GM06990 (cell line): Measurements from ENCODE around the gene KLHL17.

Source experiments
- DNase-seq: peaks from one replicate; pipeline ENCODE4 v3.0.0-alpha.2; 2011; ENCODE audit not compliant: insufficient read length; ENCODE audit errors: extremely low read depth
- H3K27me3 ChIP-seq: replicated peaks from 2 replicates; pipeline ENCODE4 v1.6.0; 2011; ENCODE audit warnings: low read length; ENCODE audit not compliant: control insufficient read depth, insufficient read depth
- H3K36me3 ChIP-seq: 2 replicates; pipeline ENCODE4 v1.5.1; 2011; ENCODE audit warnings: low read length; ENCODE audit not compliant: control insufficient read depth, insufficient read depth
- H3K4me3 ChIP-seq: replicated peaks from 2 replicates; pipeline ENCODE4 v1.5.1; 2011; ENCODE audit warnings: low read depth, mild to moderate bottlenecking, control low read depth, low read length
- CTCF ChIP-seq: IDR thresholded peaks from 2 replicates; pipeline ENCODE4 v1.5.1; 2011; ENCODE audit warnings: low read length, control low read depth, mild to moderate bottlenecking, inconsistent platforms; ENCODE audit not compliant: insufficient read depth, poor library complexity, severe bottlenecking

Gene KLHL17

GRCh38 chr1:934991-935750 is 25.2 kb upstream of the KLHL17 start:
- TF ChIP-seq CTCF: no peak
- H3K36me3 ChIP-seq: no peaks in the 10 kb centered on the region
- no peak for DNase-seq
- H3K4me3 ChIP-seq: no peak overlapping the region
- no peaks in the 10 kb centered on the region; the same call in 1 of the 2 replicates for H3K27me3 ChIP-seq

GRCh38 chr1:935751-936231 is 24.6 kb upstream of the KLHL17 start:
- Histone ChIP-seq H3K4me3 (no peak overlapping the region), H3K36me3 (no peaks in the 10 kb centered on the region), H3K27me3 (peaks cover 4% of the 10 kb centered on the region; the same call in 1 of the 2 replicates)
- no peak for DNase-seq
- TF ChIP-seq CTCF: no peak

GRCh38 chr1:936348-937264 is 23.8 kb upstream of the KLHL17 start:
- no peaks in the 10 kb centered on the region for H3K36me3 ChIP-seq
- H3K27me3 ChIP-seq: peaks cover 4% of the 10 kb centered on the region; the same call in 1 of the 2 replicates
- no peak overlapping the region for H3K4me3 ChIP-seq
- DNase-seq: no peak
- no peak for TF ChIP-seq CTCF

- Histone ChIP-seq H3K27me3 (peaks cover 4% of the 10 kb centered on the region; the same call in 1 of the 2 replicates), H3K36me3 (no peaks in the 10 kb centered on the region), H3K4me3 (no peak overlapping the region)
- no peak for DNase-seq
- TF ChIP-seq CTCF: no peak
Observed at GRCh38 chr1:937521-937920, 22.9 kb upstream of the KLHL17 start.

- no peak for DNase-seq
- Histone ChIP-seq H3K36me3 (no peaks in the 10 kb centered on the region), H3K27me3 (peaks cover 4% of the 10 kb centered on the region; the same call in 1 of the 2 replicates), H3K4me3 (no peak overlapping the region)
- TF ChIP-seq CTCF: peak; percentile 56
Observed at GRCh38 chr1:938088-938683, 22.2 kb upstream of the KLHL17 start.
